ENCODE data around the gene PPFIA1.

GRCh38 chr11:70402016-70402415 is 131.5 kb downstream of the PPFIA1 start:
- TF ChIP-seq CTCF (IDR thresholded peaks at IDR 0.05) (no peak), POLR2A (IDR thresholded peaks at IDR 0.05) (no peak)

All from testis (tissue), 2 donors.